BLaER1 treated with 17β-estradiol and CSF1 and Interleukin-3, amounts not matched to agents 10 nM and 100 nM (cell line): ENCODE measurements around the gene KLHDC3.

Source experiments
- H3K27ac ChIP-seq, 11 experiments: shearing (Covaris generic); formaldehyde crosslinking; 2 replicates each; pipeline ENCODE4 v1.8.1; 2022
- H3K27me3 ChIP-seq, 11 experiments: shearing (Covaris generic); formaldehyde crosslinking; 2 replicates each; pipeline ENCODE4 v1.8.1; 2022
- H3K36me3 ChIP-seq, 11 experiments: shearing (Covaris generic); formaldehyde crosslinking; 2 replicates each; pipeline ENCODE4 v1.8.1; 2022
- H3K4me1 ChIP-seq, 10 experiments: shearing (Covaris generic); formaldehyde crosslinking; 2 replicates each; pipeline ENCODE4 v1.8.1; 2022
- H3K4me2 ChIP-seq, 11 experiments: shearing (Covaris generic); formaldehyde crosslinking; 2 replicates each; pipeline ENCODE4 v1.8.1; 2022
- H3K4me3 ChIP-seq, 10 experiments: shearing (Covaris generic); formaldehyde crosslinking; 2 replicates each; pipeline ENCODE4 v1.8.1; 2022
- H3K9ac ChIP-seq, 11 experiments: shearing (Covaris generic); formaldehyde crosslinking; 2 replicates each; pipeline ENCODE4 v1.8.1; 2022
- H3K9me3 ChIP-seq, 11 experiments: shearing (Covaris generic); formaldehyde crosslinking; replicated peaks in 1 of 11; 2 replicates each; pipeline ENCODE4 v1.8.1; 2022
- H4K20me1 ChIP-seq, 11 experiments: shearing (Covaris generic); formaldehyde crosslinking; 2 replicates each; pipeline ENCODE4 v1.8.1; 2022
- Cebpa-rat ChIP-seq, 11 experiments: shearing (Covaris generic); IDR thresholded peaks; 2 replicates each; pipeline ENCODE4 v1.8.1; 2022

KLHDC3 gene

GRCh38 chr6:42971746-42972327, 42.2 kb upstream of the KLHDC3 start:
- Histone ChIP-seq H3K9me3 (no peaks in the 10 kb centered on the region), H3K9ac (no peak overlapping the region), H3K27ac (peak overlapping the region in 5 of 11 experiments; percentile 4 to 60 (median 45); a peak in 9 of 22 replicates), H3K4me2 (peak overlapping the region in 7 of 11 experiments; percentile 12 to 73 (median 64); a peak in 13 of 22 replicates), H3K4me1 (peaks cover 14 to 58% (median 37%) of the 10 kb centered on the region in 10 experiments; a peak in 19 of 20 replicates), H3K27me3 (no peaks in the 10 kb centered on the region), H3K36me3 (peaks cover 39 to 73% (median 53%) of the 10 kb centered on the region in 11 experiments), H4K20me1 (peaks cover 0 to 40% (median 13%) of the 10 kb centered on the region in 11 experiments; a peak in 8 of 22 replicates), H3K4me3 (no peak overlapping the region)
- no peak for TF ChIP-seq Cebpa-rat (IDR thresholded peaks at IDR 0.05)

GRCh38 chr6:42973926-42974325, 40.1 kb upstream of the KLHDC3 start:
- Histone ChIP-seq H3K4me2 (no peak overlapping the region), H3K36me3 (peaks cover 20 to 52% (median 40%) of the 10 kb centered on the region in 11 experiments; a peak in 21 of 22 replicates), H3K9me3 (no peaks in the 10 kb centered on the region), H3K4me3 (no peak overlapping the region), H3K4me1 (peaks cover 28 to 57% (median 43%) of the 10 kb centered on the region in 10 experiments), H3K9ac (no peak overlapping the region), H3K27ac (no peak overlapping the region), H4K20me1 (peaks cover 0 to 34% (median 15%) of the 10 kb centered on the region in 11 experiments; a peak in 11 of 22 replicates), H3K27me3 (no peaks in the 10 kb centered on the region)
- TF ChIP-seq Cebpa-rat (IDR thresholded peaks at IDR 0.05) = no peak

- Histone ChIP-seq H3K36me3 (peaks cover 11 to 41% (median 29%) of the 10 kb centered on the region in 11 experiments; a peak in 19 of 22 replicates), H3K4me2 (peak overlapping the region in 8 of 11 experiments; percentile 4 to 99 (median 92); a peak in 5 of 22 replicates), H3K9me3 (no peaks in the 10 kb centered on the region), H3K9ac (no peak overlapping the region), H3K4me3 (no peak overlapping the region), H3K27me3 (no peaks in the 10 kb centered on the region), H3K4me1 (peaks cover 35 to 58% (median 50%) of the 10 kb centered on the region in 10 experiments), H4K20me1 (peaks cover 0 to 34% (median 15%) of the 10 kb centered on the region in 11 experiments; a peak in 11 of 22 replicates), H3K27ac (no peak overlapping the region)
- TF ChIP-seq Cebpa-rat (IDR thresholded peaks at IDR 0.05) = no peak
Observed at GRCh38 chr6:42974919-42975505, 39.0 kb upstream of the KLHDC3 start.

- Histone ChIP-seq H3K27me3 (no peaks in the 10 kb centered on the region), H3K4me2 (peak overlapping the region; percentile 89 to 99 (median 97))
Observed at GRCh38 chr6:42978487-42978838, 35.6 kb upstream of the KLHDC3 start.

GRCh38 chr6:42978839-42979522, 35.1 kb upstream of the KLHDC3 start, which contains the start of gene PEX6:
TSS of gene PEX6 (minus strand) at chr6:42979181. CDS start at chr6:42979150, 31 bp downstream.
- Histone ChIP-seq H3K4me1 (peaks cover 42 to 69% (median 53%) of the 10 kb centered on the region in 10 experiments), H3K9me3 (no peaks in the 10 kb centered on the region), H3K4me3 (peak within 1 kb of the TSS; percentile 81 to 99 (median 93)), H4K20me1 (peaks cover 0 to 16% (median 5%) of the 10 kb centered on the region in 11 experiments; a peak in 8 of 22 replicates), H3K27me3 (no peaks in the 10 kb centered on the region), H3K9ac (peak within 1 kb of the TSS; percentile 92 to 98 (median 94)), H3K27ac (peak within 1 kb of the TSS; percentile 82 to 98 (median 91)), H3K36me3 (peaks cover 5 to 18% (median 11%) of the 10 kb centered on the region in 11 experiments; a peak in 16 of 22 replicates), H3K4me2 (peak within 1 kb of the TSS; percentile 89 to 99 (median 97))
- TF ChIP-seq Cebpa-rat (IDR thresholded peaks at IDR 0.05) = no peak

More at GRCh38 chr6:42978487-42978838, 35.6 kb upstream of the KLHDC3 start:
- Histone ChIP-seq H3K9ac (peak overlapping the region; percentile 92 to 98 (median 94)), H3K36me3 (peaks cover 10 to 23% (median 16%) of the 10 kb centered on the region in 11 experiments; a peak in 18 of 22 replicates), H3K4me3 (peak overlapping the region; percentile 81 to 99 (median 93)), H4K20me1 (peaks cover 0 to 18% (median 6%) of the 10 kb centered on the region in 11 experiments; a peak in 9 of 22 replicates), H3K9me3 (no peaks in the 10 kb centered on the region), H3K4me1 (peaks cover 37 to 64% (median 48%) of the 10 kb centered on the region in 10 experiments), H3K27ac (peak overlapping the region; percentile 82 to 98 (median 91))
- TF ChIP-seq Cebpa-rat (IDR thresholded peaks at IDR 0.05) = no peak

- Histone ChIP-seq H3K4me1 (peaks cover 42 to 69% (median 53%) of the 10 kb centered on the region in 10 experiments), H3K9ac (peak overlapping the region; percentile 92 to 98 (median 94)), H3K27me3 (no peaks in the 10 kb centered on the region), H3K4me3 (peak overlapping the region; percentile 81 to 99 (median 93)), H4K20me1 (peaks cover 0 to 15% (median 5%) of the 10 kb centered on the region in 11 experiments; a peak in 6 of 22 replicates), H3K4me2 (peak overlapping the region; percentile 89 to 99 (median 97)), H3K27ac (peak overlapping the region; percentile 82 to 98 (median 91)), H3K9me3 (no peaks in the 10 kb centered on the region), H3K36me3 (peaks cover 3 to 16% (median 8%) of the 10 kb centered on the region in 11 experiments; a peak in 13 of 22 replicates)
- TF ChIP-seq Cebpa-rat (IDR thresholded peaks at IDR 0.05) = no peak
Observed at GRCh38 chr6:42979523-42980177, 34.4 kb upstream of the KLHDC3 start.

- H3K27ac ChIP-seq = peak overlapping the region in 1 of 11 experiments; percentile 30; a peak in 2 of 22 replicates
- H3K27me3 ChIP-seq = no peaks in the 10 kb centered on the region
- no peak overlapping the region for H3K4me3 ChIP-seq
- H3K4me2 ChIP-seq = peak overlapping the region in 5 of 11 experiments; percentile 34 to 89 (median 54); a peak in 10 of 22 replicates
- H3K4me1 ChIP-seq = peaks cover 52 to 80% (median 57%) of the 10 kb centered on the region in 10 experiments
- no peak for TF ChIP-seq Cebpa-rat (IDR thresholded peaks at IDR 0.05)
- H3K9me3 ChIP-seq = no peaks in the 10 kb centered on the region
- peaks cover 0 to 8% (median 2%) of the 10 kb centered on the region in 11 experiments; a peak in 7 of 22 replicates for H3K36me3 ChIP-seq
- peaks cover 0 to 31% (median 18%) of the 10 kb centered on the region in 11 experiments; a peak in 17 of 22 replicates for H4K20me1 ChIP-seq
- H3K9ac ChIP-seq = no peak overlapping the region
Observed at GRCh38 chr6:42981836-42982235, 32.2 kb upstream of the KLHDC3 start.
